C4-2B (cell line): Measurements from ENCODE around the gene KLK10.

Experiments
- H3K27ac ChIP-seq: fragments of 450-650 bp; 2 replicates; pipeline ENCODE4 v1.5.1; 2017
- CTCF ChIP-seq: fragments of 450-650 bp; conservative IDR thresholded peaks from 2 replicates; pipeline ENCODE4 v1.5.1; 2017; ENCODE audit warnings: mild to moderate bottlenecking
- ZFX ChIP-seq: fragments of 450-650 bp; IDR thresholded peaks from 2 replicates; pipeline ENCODE4 v1.6.1; 2017

The KLK10 gene

DNA sequence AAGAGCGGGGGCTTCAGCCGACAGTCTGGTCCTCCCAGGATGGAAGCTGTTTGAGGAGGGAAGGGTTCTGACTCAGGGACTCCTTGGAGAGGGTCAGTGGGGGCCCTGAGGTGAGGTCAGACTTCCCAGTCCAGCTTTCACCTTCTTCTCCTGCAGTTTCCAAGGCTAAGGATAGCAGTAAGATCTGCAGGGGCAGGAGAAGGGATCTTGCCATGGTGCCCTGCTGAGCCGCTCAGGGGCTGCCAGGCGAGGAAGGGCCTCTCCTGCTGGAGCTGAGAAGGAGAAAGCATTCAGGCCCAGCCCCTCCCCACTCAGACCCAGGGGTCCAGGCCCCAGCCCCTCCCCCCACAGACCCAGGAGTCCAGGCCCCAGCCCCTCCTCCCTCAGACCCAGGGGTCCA is 37.3 kb downstream of the KLK10 start:
- TF ChIP-seq ZFX (no peak), CTCF (no peak)

GRCh38 chr19:50981587-50982146 is 37.8 kb downstream of the KLK10 start:
- TF ChIP-seq CTCF (no peak), ZFX (no peak)
- no peak overlapping the region for H3K27ac ChIP-seq

More for the DNA sequence above, 37.3 kb downstream of the KLK10 start:
- H3K27ac ChIP-seq: no peak overlapping the region

DNA sequence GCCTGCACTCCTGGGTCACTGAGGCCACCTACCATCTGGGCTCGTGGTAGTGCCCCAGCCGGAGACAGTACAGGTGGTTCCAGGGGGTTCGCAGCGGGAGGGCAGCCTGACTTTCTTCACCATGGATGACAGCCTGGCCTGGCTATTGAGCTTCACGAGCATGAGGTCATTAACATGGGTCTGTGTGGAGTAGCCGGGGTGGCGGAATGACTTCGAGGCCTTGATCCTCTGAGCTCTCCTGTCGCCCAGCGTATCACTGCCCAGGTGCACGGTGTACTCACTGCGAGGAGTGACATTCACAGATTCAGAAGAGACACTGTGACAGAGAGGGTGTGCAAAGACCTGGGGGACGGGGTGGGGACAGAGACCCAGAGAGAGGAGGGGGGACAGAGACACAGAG is 39.3 kb downstream of the KLK10 start:
- H3K27ac ChIP-seq: no peak overlapping the region
- TF ChIP-seq CTCF: no peak
- no peak for TF ChIP-seq ZFX

DNA sequence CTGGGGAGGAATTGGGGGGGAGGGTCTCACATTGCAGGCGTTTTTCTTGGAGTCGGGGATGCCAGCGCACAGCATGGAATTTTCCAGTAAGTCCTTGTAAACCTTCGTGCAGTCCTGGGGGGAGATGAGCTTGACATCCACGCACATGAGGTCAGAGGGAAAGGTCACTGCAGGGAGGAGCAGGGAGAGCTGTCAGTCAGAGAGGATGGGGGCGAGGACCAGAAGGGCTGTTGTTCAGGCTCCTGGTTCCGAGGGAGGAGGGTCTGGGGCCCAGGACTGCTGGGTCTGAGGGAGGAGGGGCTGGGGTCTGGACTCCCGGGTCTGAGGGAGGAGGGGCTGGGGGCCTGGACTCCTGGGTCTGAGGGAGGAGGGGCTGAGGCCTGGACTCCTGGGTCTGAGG is 39.8 kb downstream of the KLK10 start:
- no peak overlapping the region for H3K27ac ChIP-seq
- TF ChIP-seq CTCF (no peak), ZFX (no peak)

DNA sequence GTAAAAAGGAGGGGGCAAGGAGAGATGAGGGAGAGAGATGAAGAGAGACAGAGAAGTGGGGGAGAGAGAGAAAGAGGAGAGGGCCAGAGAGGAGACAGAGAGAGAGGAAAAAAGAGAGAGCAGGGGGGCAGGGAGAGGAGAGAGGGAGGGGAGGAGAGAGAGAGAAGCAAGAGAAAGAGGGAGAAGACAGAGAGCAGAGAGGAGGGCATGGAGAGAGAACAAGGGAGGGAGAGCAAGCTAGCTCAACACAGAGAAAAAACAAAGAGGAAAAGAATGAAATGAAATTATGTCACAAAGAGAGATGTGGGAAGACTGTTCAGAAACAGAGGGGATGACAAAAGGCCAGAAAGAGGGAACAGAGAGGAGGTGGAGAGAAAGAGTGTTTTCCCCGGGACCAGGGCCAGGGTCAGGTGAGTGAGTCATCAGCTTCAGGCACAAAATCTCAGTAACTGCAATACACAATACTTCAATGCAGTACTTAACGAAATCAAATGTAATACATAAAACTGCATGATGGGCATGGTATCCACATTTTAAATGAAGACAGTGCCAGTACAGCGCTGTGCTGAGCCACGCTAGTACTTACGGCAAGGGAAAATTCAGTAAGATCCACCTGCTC is 40.6 kb downstream of the KLK10 start:
- no peak overlapping the region for H3K27ac ChIP-seq
- TF ChIP-seq ZFX: no peak
- no peak for TF ChIP-seq CTCF

DNA sequence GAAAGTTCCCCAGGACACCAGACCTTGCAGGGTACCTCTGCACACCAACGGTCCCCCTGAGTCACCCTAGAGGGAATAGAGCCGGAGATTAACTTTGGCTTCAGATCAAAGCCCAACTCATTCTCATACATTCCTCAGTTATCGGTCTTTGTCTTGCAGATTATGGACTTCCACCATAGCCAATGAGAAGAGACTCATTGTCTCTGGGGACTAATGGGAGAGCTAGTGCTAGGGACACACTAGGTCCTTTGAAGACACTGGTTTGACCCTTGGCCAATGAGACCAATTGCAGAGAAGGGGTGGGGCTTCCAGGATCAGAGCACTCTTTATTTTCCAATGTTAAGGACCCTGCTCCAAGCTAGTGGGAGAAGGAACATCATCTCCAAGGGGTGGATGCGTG is 41.9 kb downstream of the KLK10 start:
- TF ChIP-seq CTCF (no peak), ZFX (no peak)
- no peak overlapping the region for H3K27ac ChIP-seq

DNA sequence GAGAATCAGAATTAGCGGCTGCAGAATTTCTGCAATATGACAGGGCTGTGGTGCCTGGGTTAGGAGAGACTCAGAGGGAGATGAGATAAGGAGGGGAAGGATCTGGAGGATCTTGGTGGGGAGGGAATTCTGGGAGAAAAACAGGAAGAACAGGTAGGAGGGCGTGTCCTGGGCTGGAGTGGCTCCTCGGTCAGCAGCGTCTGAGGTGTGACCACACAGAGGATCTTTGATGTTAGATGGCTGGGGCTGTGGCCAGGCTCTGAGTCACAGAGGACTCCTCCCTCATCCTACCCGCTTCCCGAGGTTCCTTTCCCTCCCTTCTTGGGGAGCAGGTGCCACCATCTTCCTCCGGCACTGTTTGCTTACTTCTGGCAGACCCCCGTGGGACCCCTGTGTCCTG is 43.7 kb downstream of the KLK10 start:
- H3K27ac ChIP-seq: no peak overlapping the region
- no peak for TF ChIP-seq ZFX
